A549 (cell line): ENCODE data around the gene TBL1Y.

Experiments used
- CHD4 ChIP-seq: fragments of 200-600 bp; sonication (generic); IDR thresholded peaks from 2 replicates; pipeline ENCODE4 v1.6.1; 2016; ENCODE audit warnings: antibody characterized with exemption, mild to moderate bottlenecking, borderline replicate concordance
- EP300 ChIP-seq, 2 experiments: fragments of >200 bp; sonication (Bioruptor Twin); formaldehyde crosslinking; IDR thresholded peaks; 2 replicates in 1 of 2; 3 replicates in 1 of 2; pipeline ENCODE4 v1.6.1; 2016 to 2017
- RNF2 ChIP-seq: fragments of 200-600 bp; sonication (generic); IDR thresholded peaks from 2 replicates; pipeline ENCODE4 v1.6.1; 2016; ENCODE audit warnings: low read depth, mild to moderate bottlenecking, antibody characterized with exemption, moderate library complexity, borderline replicate concordance
- SREBF2 ChIP-seq: fragments of 450-650 bp; IDR thresholded peaks from 2 replicates; pipeline ENCODE4 v1.6.1; 2014; ENCODE audit warnings: mild to moderate bottlenecking, moderate library complexity
- ZNF302 ChIP-seq: fragments of 250-450 bp; sonication (Bioruptor Pico); IDR thresholded peaks from 2 replicates; pipeline ENCODE4 v1.9.0; 2021; ENCODE audit warnings: inconsistent platforms, mild to moderate bottlenecking, moderate library complexity
- TF ChIP-seq, protein P1 (sequence below): fragments of 450-650 bp; IDR thresholded peaks from 2 replicates; pipeline ENCODE4 v1.6.1; 2014; ENCODE audit warnings: antibody characterized with exemption
- TF ChIP-seq, protein P2 (sequence below): fragments of >200 bp; sonication (Bioruptor Twin); formaldehyde crosslinking; IDR thresholded peaks from 3 replicates; pipeline ENCODE4 v1.5.1; 2016
- TF ChIP-seq, protein P3 (sequence below): fragments of >200 bp; sonication (Bioruptor Twin); formaldehyde crosslinking; IDR thresholded peaks from 3 replicates; pipeline ENCODE4 v1.6.1; 2016

DNA sequence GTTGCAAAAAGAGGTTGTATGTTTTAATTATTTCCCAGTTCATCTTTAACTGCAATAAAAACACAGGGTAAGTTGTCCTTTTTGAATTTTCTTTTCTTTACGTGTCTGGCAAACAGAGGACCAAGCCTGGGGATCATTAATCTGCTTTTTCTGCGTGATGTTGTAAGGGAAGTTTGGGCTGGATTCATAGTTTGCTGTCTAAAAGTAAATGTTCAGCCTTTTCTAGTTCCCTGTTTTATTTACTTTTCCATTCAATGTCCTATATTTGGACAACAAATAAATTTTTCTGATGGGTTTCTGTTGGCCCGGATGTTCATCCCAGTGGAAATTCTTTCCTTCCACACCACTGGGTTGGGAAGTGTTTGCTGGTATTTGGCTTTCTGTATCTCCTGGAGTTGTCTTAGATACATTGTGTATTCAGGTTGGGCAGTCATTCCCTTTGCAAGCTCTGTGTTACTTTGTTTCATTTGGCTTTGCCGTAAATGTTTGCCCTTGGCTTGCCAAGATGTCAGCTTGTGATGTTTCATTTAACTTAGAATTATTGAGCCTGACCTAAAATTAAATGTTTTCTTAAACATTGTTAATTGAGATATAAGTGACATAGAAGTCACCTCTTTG is 21.4 kb downstream of the TBL1Y start:
- TF ChIP-seq, protein P1, sequence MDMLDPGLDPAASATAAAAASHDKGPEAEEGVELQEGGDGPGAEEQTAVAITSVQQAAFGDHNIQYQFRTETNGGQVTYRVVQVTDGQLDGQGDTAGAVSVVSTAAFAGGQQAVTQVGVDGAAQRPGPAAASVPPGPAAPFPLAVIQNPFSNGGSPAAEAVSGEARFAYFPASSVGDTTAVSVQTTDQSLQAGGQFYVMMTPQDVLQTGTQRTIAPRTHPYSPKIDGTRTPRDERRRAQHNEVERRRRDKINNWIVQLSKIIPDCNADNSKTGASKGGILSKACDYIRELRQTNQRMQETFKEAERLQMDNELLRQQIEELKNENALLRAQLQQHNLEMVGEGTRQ = no peak
- TF ChIP-seq SREBF2 (no peak), RNF2 (no peak), ZNF302 (CRISPR knock-in tag) (no peak), EP300 (IDR thresholded peaks at IDR 0.05) (no peak), CHD4 (no peak)
- TF ChIP-seq, protein P2, sequence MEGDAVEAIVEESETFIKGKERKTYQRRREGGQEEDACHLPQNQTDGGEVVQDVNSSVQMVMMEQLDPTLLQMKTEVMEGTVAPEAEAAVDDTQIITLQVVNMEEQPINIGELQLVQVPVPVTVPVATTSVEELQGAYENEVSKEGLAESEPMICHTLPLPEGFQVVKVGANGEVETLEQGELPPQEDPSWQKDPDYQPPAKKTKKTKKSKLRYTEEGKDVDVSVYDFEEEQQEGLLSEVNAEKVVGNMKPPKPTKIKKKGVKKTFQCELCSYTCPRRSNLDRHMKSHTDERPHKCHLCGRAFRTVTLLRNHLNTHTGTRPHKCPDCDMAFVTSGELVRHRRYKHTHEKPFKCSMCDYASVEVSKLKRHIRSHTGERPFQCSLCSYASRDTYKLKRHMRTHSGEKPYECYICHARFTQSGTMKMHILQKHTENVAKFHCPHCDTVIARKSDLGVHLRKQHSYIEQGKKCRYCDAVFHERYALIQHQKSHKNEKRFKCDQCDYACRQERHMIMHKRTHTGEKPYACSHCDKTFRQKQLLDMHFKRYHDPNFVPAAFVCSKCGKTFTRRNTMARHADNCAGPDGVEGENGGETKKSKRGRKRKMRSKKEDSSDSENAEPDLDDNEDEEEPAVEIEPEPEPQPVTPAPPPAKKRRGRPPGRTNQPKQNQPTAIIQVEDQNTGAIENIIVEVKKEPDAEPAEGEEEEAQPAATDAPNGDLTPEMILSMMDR = no peak
- TF ChIP-seq, protein P3, sequence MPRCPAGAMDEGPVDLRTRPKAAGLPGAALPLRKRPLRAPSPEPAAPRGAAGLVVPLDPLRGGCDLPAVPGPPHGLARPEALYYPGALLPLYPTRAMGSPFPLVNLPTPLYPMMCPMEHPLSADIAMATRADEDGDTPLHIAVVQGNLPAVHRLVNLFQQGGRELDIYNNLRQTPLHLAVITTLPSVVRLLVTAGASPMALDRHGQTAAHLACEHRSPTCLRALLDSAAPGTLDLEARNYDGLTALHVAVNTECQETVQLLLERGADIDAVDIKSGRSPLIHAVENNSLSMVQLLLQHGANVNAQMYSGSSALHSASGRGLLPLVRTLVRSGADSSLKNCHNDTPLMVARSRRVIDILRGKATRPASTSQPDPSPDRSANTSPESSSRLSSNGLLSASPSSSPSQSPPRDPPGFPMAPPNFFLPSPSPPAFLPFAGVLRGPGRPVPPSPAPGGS = no peak
